Brain pericyte (primary cell): ENCODE measurements around the gene TMEM60.
"Not testable (repeated sequence)": the region's sequence is repeated elsewhere in the genome, so short reads cannot be mapped to it uniquely, and the experiment has no call there.

Experiments
- DNase-seq: peaks from one replicate; pipeline ENCODE4 v3.0.0-alpha.2; 2012; ENCODE audit warnings: low read depth, low spot score

The TMEM60 gene

GRCh38 chr7:77811516-77812289 is 13.5 kb upstream of the TMEM60 start:
- no peak for DNase-seq

DNA sequence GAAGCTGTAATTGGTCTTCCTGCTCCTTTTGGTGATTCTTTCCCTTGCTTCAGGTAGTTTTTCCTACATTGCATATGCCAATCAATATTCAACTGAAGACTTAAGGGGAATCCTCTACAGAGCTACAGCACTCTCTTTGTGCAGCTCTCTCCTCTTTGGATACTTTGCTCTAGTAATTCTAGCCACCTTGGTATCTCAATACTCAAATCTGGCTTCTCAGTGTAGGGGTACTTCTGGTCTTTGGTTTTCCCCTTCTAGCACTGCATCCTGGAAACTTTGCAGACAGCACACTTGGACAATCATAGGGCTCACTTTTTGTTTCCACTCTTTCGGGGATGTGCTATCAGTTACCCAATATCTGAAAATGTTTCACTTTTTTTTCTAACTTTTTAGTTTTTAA is 10.3 kb upstream of the TMEM60 start:
- no peak for DNase-seq

DNA sequence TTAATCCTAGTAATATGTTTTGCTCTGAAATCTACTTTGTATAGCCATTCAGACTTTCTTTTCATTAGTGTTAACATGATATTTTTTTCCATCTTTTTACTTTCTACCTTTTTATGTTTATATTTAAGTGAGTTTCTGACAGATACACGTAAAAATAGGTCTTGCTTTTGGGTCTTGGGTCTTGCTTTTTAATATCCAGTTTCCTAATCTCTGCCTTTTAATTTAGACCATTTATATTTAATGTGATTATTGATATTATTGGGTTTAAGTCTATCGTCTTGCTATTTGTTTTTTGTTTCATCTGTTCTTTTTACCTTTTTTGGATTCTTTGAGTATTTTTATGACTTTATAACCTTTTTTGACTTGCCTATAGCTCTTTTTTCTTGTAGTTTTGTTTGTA is 8.2 kb upstream of the TMEM60 start:
- DNase-seq = no peak

DNA sequence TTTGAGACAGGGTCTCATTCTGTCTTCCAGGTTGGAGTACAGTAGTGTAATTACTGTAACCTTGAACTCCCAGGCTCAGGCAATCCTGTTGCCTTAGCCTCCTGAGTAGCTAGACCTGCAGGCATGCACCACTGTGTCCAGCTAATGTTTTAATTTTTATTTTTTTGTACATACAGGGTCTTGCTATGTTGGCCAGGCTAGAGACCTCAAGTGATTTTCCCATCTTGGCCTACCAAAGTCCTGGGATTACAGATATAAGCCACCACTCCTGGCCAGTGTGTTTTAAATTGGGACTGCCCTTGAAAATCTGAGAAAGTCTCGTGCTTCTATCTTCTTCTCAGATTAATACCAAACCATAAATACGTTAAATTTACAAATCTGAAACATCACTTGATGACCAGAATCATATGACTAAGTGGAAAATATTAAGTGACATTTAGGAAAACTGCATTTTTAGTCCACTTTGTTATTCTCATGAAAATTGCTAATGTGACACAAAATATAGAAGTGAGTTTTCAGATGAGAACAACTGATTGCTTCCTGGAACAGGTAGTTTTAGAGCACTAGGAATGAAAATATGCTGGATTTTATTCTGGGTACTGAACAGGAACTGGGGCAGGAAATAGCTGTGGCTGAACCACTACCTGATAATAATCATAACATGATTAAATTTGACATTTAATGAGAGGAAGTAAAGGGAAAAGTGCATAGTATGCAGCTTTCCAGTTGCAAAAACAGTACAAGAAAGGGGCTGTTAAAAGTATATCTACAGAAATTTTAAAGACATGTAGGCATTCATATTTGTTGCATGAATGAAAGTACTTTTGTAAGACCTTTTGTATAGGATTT is 4.5 kb upstream of the TMEM60 start:
- no peak for DNase-seq

- no peak for DNase-seq
These were observed 2.5 kb upstream of the TMEM60 start for GRCh38 chr7:77800730-77801129.

GRCh38 chr7:77800158-77800557 is 1.9 kb upstream of the TMEM60 start:
- DNase-seq = no peak

DNA sequence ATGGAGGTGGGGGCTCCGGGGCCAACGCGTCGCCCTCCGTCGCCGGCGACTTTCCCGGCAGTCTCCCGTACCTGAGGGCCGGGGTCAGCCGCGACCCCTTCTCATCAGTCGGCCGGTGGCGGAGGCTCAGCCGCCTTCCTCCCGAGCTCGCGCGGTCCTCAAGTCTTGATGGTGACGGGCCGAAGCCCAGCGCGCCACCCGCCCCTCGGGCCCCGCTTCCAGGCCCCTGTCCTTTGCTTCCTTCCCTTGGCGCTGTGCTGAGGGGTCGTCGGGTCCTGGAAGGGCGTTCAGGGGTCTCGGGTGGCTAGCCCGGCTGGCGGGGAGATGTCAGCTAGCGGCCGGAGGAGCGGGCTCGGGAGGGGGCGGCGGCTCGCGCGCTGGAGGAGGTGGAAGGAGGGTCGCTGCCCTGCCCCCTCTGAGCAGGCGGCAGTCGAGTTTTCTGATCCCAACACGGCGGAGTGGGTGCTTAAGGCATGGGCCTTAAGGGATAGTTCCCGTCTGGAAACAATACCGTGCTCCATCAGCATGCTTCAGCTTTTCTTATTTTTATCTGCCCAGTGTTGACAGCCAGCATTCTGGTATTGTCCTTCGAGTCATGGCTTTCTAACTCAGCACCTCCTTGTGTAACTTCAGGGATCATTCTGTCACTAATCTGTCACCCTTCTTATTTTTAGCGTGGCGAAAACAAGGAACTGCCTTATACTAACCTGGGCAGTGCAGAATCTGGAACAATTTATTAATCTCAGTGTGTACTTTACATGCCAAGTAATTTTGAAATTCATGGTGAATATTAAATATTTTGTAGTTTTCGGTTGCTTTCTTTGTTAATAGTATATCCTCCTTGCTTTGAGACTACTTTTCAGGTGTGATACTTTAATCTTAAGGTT is 1.1 kb upstream of the TMEM60 start:
- DNase-seq = peak; percentile 8

- no peak for DNase-seq
These were observed 370 bp downstream of the TMEM60 start for GRCh38 chr7:77797734-77798393.

GRCh38 chr7:77796960-77797359 is 1.3 kb downstream of the TMEM60 start:
- DNase-seq = no peak

- no peak for DNase-seq
These were observed 2.1 kb downstream of the TMEM60 start for GRCh38 chr7:77796109-77796508.

GRCh38 chr7:77794000-77794399 is 4.2 kb downstream of the TMEM60 start:
- no peak for DNase-seq

- DNase-seq = no peak
These were observed 6.3 kb downstream of the TMEM60 start for GRCh38 chr7:77791956-77792355.

GRCh38 chr7:77791336-77791735 is 6.9 kb downstream of the TMEM60 start:
- DNase-seq = no peak

- no peak for DNase-seq
These were observed 9.8 kb downstream of the TMEM60 start for GRCh38 chr7:77788327-77788902.

GRCh38 chr7:77786741-77787140 is 11.5 kb downstream of the TMEM60 start:
- no peak for DNase-seq

DNA sequence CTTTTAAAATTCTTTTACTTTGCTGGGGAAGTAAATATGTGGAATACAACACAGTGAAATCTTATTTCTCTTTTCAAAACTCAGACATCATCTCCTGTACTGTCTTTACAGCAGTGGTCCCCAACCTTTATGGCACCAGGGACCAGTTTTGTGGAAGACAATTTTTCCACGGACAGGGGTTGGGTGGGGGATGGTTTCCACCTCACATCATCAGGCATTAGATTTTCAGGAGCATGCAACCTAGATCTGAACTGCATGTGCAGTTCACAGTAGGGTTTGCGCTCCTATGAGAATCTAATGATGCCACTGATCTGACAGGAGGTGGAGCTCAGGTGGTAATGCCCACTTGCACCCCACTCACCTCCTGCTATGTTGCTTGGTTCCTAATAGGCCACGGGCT is 12.2 kb downstream of the TMEM60 start:
- DNase-seq = no peak

DNA sequence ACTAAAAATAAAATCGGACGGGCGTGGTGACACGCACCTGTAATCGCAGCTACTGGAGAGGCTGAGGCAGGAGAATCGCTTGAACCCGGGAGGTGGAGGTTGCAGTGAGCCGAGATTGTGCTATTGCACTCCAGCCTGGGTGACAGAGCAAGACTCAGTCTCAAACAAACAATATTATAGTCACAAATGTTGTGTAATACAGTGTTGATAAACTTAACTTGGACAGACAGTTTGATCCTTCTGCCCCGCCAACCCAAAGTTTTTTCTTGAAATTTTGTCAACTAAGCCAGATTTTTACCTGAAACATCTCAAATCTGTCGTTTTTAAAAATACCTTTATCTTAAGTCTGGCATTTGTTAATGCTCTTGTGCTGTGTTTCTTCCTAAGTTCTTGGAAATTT is 13.8 kb downstream of the TMEM60 start:
- DNase-seq = not testable (repeated sequence)

GRCh38 chr7:77783545-77783944 is 14.7 kb downstream of the TMEM60 start:
- no peak for DNase-seq

DNA sequence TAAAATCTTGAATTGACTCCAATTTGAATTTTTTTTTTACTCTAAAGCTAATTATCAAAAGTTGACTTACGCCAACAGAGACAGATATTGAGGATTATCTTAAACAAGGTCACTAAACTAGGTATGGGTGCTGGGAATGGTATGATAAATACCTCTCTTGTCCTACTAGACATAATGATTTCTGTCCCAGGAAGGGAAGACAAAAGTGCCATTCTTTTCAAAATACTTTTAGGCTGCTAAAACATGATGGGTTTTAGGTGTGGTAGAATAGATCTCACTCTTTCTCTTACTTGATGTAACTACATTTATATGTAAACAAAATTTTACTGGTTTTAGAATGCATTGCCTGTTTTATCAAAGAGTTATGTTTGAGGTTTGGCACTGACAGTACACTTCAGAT is 15.1 kb downstream of the TMEM60 start:
- no peak for DNase-seq

- no peak for DNase-seq
These were observed 15.9 kb downstream of the TMEM60 start for GRCh38 chr7:77782383-77782782.

- no peak for DNase-seq
These were observed 19.7 kb downstream of the TMEM60 start for GRCh38 chr7:77778535-77778934.
